Keratinocyte (primary cell): Measurements from ENCODE around the gene TMEM127. TPM values are rescaled to one million over a fixed set of nuclear protein-coding genes. Genes with fewer than 3 reads are reported as not detected.

ENCODE experiments used
- DNase-seq: peaks from one replicate; pipeline ENCODE4 v3.0.0-alpha.2; 2011; ENCODE audit warnings: low read depth, missing footprints, low spot score
- FAIRE-seq: peaks from 2 replicates; lab custom pipeline; 2011; peaks lifted over from hg19 to GRCh38; lab: Jason Lieb, UNC
- H2AFZ ChIP-seq: 2 replicates; pipeline ENCODE4 v1.6.0; 2012; ENCODE audit warnings: low read length, control low read depth, inconsistent platforms; ENCODE audit not compliant: control insufficient read depth
- H3K27ac ChIP-seq: 2 replicates; pipeline ENCODE4 v1.5.1; 2011; ENCODE audit warnings: low read length; ENCODE audit not compliant: control insufficient read depth, insufficient read depth
- H3K27me3 ChIP-seq: 3 replicates; pipeline ENCODE4 v1.6.0; 2011; ENCODE audit warnings: low read length; ENCODE audit not compliant: control insufficient read depth, insufficient read depth; ENCODE audit errors: extremely low read depth
- H3K36me3 ChIP-seq, 2 experiments: 2 replicates in 1 of 2; 3 replicates in 1 of 2; pipeline ENCODE4 v1.5.1; 2011; ENCODE audit warnings: low read length in 2 of 2, mild to moderate bottlenecking in 1 of 2; ENCODE audit not compliant: control insufficient read depth in 2 of 2, insufficient read depth in 2 of 2; ENCODE audit errors: extremely low read depth in 1 of 2
- H3K4me1 ChIP-seq: 3 replicates; pipeline ENCODE4 v1.5.1; 2011; ENCODE audit warnings: low read length; ENCODE audit not compliant: control insufficient read depth, insufficient read depth; ENCODE audit errors: extremely low read depth
- H3K4me2 ChIP-seq: 3 replicates; pipeline ENCODE4 v1.6.0; 2011; ENCODE audit warnings: low read depth, low read length; ENCODE audit not compliant: control insufficient read depth, insufficient read depth; ENCODE audit errors: extremely low read depth
- H3K4me3 ChIP-seq, 3 experiments: fragments of 200-600 bp in 1 of 3; sonication (generic) in 1 of 3; 2 replicates in 2 of 3; 3 replicates in 1 of 3; pipeline ENCODE4 v1.5.1; 2011 to 2016; ENCODE audit warnings: low read length in 3 of 3, mild to moderate bottlenecking in 3 of 3, control low read depth in 2 of 3, inconsistent platforms in 1 of 3, low read depth in 1 of 3, mixed read lengths in 1 of 3, mixed run types in 1 of 3, moderate library complexity in 1 of 3; ENCODE audit not compliant: control insufficient read depth in 2 of 3, insufficient read depth in 2 of 3; ENCODE audit errors: extremely low read depth in 1 of 3
- H3K79me2 ChIP-seq: 2 replicates; pipeline ENCODE4 v1.6.0; 2012; ENCODE audit warnings: low read length; ENCODE audit not compliant: control insufficient read depth, insufficient read depth
- H3K9ac ChIP-seq: 3 replicates; pipeline ENCODE4 v1.6.0; 2011; ENCODE audit warnings: low read length; ENCODE audit not compliant: control insufficient read depth, insufficient read depth; ENCODE audit errors: extremely low read depth
- H3K9me1 ChIP-seq: 3 replicates; pipeline ENCODE4 v1.6.0; 2011; ENCODE audit warnings: low read length; ENCODE audit not compliant: control insufficient read depth, insufficient read depth; ENCODE audit errors: extremely low read depth
- H3K9me3 ChIP-seq: 2 replicates; pipeline ENCODE4 v1.5.1; 2012; ENCODE audit warnings: low read depth, low read length; ENCODE audit not compliant: control insufficient read depth
- H4K20me1 ChIP-seq: 3 replicates; pipeline ENCODE4 v1.6.0; 2011; ENCODE audit warnings: low read length; ENCODE audit not compliant: control insufficient read depth, insufficient read depth; ENCODE audit errors: extremely low read depth
- CTCF ChIP-seq, 3 experiments: IDR thresholded peaks in 1 of 3; conservative IDR thresholded peaks in 1 of 3; optimal IDR thresholded peaks in 1 of 3; 2 replicates in 2 of 3; 3 replicates in 1 of 3; pipeline versions ENCODE3 to v1.5.1; 2011; ENCODE audit warnings: low read length in 3 of 3, mild to moderate bottlenecking in 3 of 3, moderate library complexity in 2 of 3, control low read depth in 1 of 3, inconsistent platforms in 1 of 3; ENCODE audit not compliant: insufficient read depth in 2 of 3; ENCODE audit errors: extremely low read depth in 1 of 3
- EZH2 ChIP-seq: IDR thresholded peaks from one replicate; pipeline ENCODE4 v1.6.1; 2012; ENCODE audit warnings: inconsistent platforms, mild to moderate bottlenecking, low read length, moderate library complexity
- dilution Hi-C: fragments of 300-500 bp; cut with MboI; formaldehyde crosslinking; loops from one replicate; pipeline ENCODE4 v1.7.0; 2020; ENCODE audit warnings: low sequenced_read_pairs; ENCODE audit not compliant: extremely low pct_ligation_motif_present
- polyA plus RNA-seq, 5 experiments: library from polyadenylated mRNA; depleted of rRNA in 3 of 5; stranded (reverse) in 3 of 5; stranded (forward) in 1 of 5; unstranded in 1 of 5; fragments of >200 nt; gene quantifications; 1 replicate in 1 of 5; 2 replicates in 3 of 5; 3 replicates in 1 of 5; pipeline versions ENCODE4 v1.2.1 to v1.2.3, GENCODE V29; 2011 to 2012; ENCODE audit warnings: missing spikeins in 2 of 5, low read depth in 1 of 5, low replicate concordance in 1 of 5

Gene TMEM127
- polyA plus RNA-seq, 1 donor (not counting 4 experiments of a cell fraction or from before 2014, with no cell fraction given) = 30.8 TPM

- FAIRE-seq (no peak), DNase-seq (peak; percentile 84)
- H2AFZ ChIP-seq = peak within 1 kb of the TSS; percentile 70
- H3K4me1 ChIP-seq = peaks cover 44% of the 10 kb centered on the region
- no peak for TF ChIP-seq EZH2
- TF ChIP-seq CTCF (optimal IDR thresholded peaks at IDR 0.05 in 1 of 3, IDR thresholded peaks at IDR 0.05 in 1 of 3, conservative IDR thresholded peaks at IDR 0.05 in 1 of 3; ENCODE audit: extremely low read depth in 1 of 3, insufficient read depth in 2 of 3, low read length in 3 of 3) = peak in 1 of 3 experiments; percentile 7
- peaks cover 2% of the 10 kb centered on the region for H4K20me1 ChIP-seq
- H3K27ac ChIP-seq = peak within 1 kb of the TSS; percentile 78
- H3K4me3 ChIP-seq = peak within 1 kb of the TSS; percentile 93 to 96 (median 94)
- no peaks in the 10 kb centered on the region for H3K36me3 ChIP-seq
- peaks cover 57% of the 10 kb centered on the region for H3K79me2 ChIP-seq
- H3K9me3 ChIP-seq = no peaks in the 10 kb centered on the region
- peak within 1 kb of the TSS; percentile 91 for H3K9ac ChIP-seq
- peak within 1 kb of the TSS; percentile 95 for H3K4me2 ChIP-seq
- dilution Hi-C loops = no loop called here
- no peaks in the 10 kb centered on the region for H3K27me3 ChIP-seq
- peaks cover 2% of the 10 kb centered on the region for H3K9me1 ChIP-seq
Observed at GRCh38 chr2:96208143-96209010, 57.4 kb downstream of the TMEM127 start, which contains the start of gene STARD7. Gene STARD7, minus strand, starts transcription at chr2:96208827. Its CDS starts 393 bp downstream, at chr2:96208434.

GRCh38 chr2:96207774-96208142, 58.0 kb downstream of the TMEM127 start:
- peaks cover 51% of the 10 kb centered on the region for H3K4me1 ChIP-seq
- no peak for FAIRE-seq
- peak overlapping the region; percentile 76 for H3K4me2 ChIP-seq
- DNase-seq = no peak
- H3K27ac ChIP-seq = peak overlapping the region; percentile 78
- H4K20me1 ChIP-seq = peaks cover 2% of the 10 kb centered on the region
- no peak for TF ChIP-seq CTCF (optimal IDR thresholded peaks at IDR 0.05 in 1 of 3, IDR thresholded peaks at IDR 0.05 in 1 of 3, conservative IDR thresholded peaks at IDR 0.05 in 1 of 3; ENCODE audit: extremely low read depth in 1 of 3, insufficient read depth in 2 of 3, low read length in 3 of 3)
- TF ChIP-seq EZH2 = no peak
- no peaks in the 10 kb centered on the region for H3K36me3 ChIP-seq
- peaks cover 2% of the 10 kb centered on the region for H3K9me1 ChIP-seq
- H3K9me3 ChIP-seq = no peaks in the 10 kb centered on the region
- H3K9ac ChIP-seq = peak overlapping the region; percentile 91
- peaks cover 63% of the 10 kb centered on the region for H3K79me2 ChIP-seq
- peak overlapping the region; percentile 33 for H2AFZ ChIP-seq
- H3K27me3 ChIP-seq = no peaks in the 10 kb centered on the region
- dilution Hi-C loops = no loop called here
- H3K4me3 ChIP-seq = peak overlapping the region; percentile 93 to 96 (median 94)
